Activated CD8-positive, alpha-beta memory T cell treated with anti-CD3 and anti-CD28 coated beads for 24 hours (primary cell): ENCODE measurements around the gene SLC25A12.
"Not testable (repeated sequence)": the region's sequence is repeated elsewhere in the genome, so short reads cannot be mapped to it uniquely, and the experiment has no call there.

ENCODE experiments used
- DNase-seq: peaks from one replicate; pipeline ENCODE4 v3.0.0-alpha.2; 2020

SLC25A12 gene

DNA sequence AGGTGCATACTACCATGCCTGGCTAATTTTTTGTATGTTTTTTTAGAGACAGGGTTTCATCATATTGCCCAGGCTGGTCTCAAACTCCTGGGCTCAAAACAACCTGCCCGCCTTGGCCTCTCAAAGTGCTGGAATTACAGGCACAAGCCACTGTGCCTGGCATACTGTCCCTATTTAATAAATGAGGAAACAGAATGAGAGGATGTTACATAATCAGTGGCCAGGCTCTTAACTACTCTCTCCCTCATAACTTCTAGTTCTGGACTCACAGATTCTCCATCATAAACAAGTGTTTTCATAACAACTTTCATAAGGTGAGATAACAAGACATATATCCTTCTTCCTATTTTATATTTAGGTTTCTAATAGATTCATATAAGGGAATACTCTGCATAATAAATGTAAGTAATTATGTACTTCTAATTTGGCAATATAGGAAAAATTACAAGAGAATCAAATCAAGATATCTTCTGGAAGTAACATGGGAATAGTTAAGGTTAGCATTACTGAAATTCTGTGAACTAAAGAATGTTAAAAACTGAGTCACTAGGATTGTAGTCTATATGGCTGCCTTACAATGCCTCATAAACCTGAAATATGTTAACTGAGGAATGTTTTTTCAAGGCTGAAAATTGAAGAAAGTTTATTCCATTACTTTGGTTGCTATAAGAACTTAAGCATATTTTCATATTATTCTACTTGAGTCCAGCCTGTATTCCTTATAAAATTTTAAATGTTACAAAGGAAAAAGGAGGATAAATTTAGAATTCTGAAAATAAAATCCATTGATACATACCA, 71.3 kb downstream of the SLC25A12 start:
- no peak for DNase-seq

DNA sequence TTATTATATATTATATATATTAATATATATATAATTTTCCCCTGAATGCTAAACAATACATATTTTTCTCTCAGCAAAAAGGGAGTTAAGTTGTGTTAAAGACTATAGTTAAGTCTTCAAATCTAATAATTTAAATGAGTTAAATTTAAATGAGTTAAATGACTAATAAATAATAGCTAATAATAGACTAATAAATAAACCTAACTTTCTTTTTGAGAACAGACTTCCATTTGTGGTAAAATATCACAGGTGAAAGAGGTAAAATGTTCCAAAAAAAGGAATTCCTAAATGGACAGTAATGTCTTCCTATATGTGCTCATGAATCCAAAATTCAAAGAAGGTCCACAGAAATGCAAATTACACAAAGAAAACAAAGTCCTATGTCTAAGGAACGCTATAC, 74.6 kb downstream of the SLC25A12 start:
- DNase-seq, result no peak

DNA sequence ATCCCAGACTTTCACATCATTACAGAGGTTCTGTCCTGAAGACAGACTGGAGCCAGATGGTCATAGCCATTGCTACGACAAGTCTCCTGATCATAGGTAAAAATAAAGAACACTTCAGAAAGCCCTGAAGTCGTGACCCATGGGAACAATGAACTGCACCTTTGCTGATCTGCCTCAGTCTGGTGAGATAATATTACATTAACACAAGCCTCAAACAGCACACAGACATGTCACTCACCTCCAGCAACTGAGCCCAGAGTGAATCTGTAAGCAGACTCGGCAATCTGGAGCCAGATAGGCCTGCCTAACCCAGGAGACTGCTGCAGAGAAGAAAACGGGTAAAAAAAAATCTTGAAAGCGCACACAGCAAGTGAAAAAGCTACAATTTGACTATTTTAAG, 79.2 kb downstream of the SLC25A12 start:
- DNase-seq, result no peak

DNA sequence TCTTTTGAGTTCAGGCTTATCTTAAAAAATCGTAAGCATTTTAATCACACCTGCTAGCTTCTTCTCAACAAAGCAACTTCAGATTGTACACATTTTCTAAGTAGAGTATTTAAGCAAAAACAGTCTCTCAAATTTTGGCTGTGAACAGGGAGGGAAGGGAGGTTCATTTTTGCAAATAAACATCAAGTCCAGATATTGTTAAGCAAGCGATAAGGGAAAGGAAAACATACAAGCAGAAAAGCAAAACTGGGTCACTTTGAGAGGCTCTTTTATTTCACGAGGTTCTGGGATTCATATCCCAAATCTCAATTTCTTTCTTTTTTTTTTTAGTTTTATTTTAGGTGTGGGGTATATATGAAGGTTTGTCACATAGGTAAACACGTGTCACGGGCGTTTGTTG, 79.9 kb downstream of the SLC25A12 start:
- DNase-seq, result no peak

DNA sequence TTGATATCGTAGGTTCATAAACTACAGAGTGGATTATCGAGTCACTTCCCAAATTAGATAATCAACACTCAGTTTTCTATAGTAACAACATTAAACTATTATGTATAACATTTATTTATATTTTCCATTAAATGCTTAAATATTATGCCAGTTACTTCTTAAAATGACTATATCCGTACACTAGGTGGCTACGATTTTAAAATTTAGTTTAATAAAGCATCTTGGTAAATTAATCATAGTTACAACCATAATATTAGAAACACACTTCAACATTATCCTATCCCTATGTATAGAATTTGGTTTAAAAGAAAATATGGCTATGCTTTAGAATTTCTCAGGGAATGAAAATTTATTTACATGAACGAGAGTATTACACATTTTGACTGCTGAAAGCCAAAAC, 80.3 kb downstream of the SLC25A12 start:
- no peak for DNase-seq

DNA sequence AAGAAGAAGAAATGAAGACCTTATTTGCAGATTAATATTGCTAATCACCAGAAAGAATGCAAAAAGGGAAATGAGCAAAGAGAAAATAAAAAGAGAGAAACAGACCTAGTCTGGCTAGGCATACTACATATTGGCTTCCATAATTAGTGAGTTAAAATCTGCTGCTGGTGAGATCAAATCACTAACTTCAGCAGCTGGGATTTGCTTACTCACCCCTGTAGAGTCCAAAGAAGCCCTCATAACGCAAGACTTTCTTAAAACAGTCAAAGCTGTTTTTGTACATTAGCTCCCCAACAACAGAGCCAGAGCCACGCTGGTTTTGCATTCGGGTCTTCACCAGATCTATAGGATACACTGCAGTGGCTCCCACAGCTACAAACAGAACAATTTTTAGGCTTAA, 80.9 kb downstream of the SLC25A12 start:
- no peak for DNase-seq

DNA sequence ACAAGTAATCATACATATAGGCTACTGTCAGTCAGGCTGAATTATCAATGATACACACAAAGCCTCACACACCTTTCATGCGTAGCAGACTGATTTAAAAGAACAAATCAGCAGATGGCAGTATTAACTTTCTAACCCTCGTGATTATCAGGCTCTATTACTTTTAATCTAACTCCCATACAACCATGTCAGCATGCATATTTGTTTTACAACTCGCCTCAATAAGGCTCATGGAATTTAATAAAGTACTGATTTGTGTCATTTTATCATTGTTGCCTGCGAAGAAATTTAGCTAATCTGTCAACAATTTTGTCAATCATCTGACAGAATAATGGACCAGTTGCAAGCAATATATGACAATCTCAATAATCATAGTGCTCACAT, 82.8 kb downstream of the SLC25A12 start:
- DNase-seq, result no peak

DNA sequence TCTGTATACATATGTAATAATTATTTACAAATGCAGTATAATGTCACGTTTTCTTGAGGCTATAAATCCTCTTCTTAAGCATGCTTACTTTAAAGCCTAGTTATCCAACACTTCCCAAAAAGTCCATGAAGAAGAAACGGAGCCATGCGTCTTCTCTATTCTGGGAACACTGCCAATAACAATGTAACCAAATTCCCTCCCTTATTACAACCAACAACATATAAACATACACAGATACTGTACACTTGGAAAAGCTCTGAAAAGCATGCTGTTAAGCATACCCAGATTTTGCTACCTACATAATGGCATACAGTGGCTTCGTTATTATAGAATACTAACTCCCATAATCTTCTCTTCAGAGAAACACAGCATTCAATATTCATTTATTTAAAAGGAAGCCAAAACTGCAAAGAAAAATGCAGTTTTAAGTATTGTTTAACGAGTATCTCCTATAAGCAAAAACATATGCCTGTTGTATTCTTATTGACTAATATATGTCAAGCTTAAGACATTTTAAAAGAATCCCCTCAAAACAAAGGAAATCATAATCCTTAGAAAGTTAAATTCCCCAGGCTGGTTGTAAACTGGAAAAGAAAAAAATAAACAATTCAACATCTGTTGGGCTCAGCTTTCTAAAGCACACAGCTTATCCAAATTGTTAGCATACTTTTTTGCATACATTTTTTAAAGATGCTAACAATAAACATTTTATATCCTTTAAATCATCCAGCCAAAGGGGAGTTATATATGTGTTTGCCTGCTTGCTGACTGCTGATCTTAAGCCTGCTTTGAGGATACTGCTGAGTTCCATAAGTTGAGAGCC, 83.4 kb downstream of the SLC25A12 start:
- no peak for DNase-seq

DNA sequence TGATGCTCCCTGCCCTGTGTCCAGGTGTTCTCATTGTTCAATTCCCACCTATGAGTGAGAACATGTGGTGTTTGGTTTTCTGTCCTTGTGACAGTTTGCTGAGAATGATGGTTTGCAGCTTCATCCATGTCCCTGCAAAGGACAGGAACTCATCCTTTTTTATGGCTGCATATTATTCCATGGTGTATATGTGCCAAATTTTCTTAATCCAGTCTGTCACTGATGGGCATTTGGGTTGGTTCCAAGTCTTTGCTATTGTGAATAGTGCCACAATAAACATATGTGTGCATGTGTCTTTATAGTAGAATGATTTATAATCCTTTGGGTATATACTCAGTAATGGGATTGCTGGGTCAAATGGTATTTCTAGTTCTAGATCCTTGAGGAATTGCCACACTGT, 85.2 kb downstream of the SLC25A12 start:
- DNase-seq, result not testable (repeated sequence)

DNA sequence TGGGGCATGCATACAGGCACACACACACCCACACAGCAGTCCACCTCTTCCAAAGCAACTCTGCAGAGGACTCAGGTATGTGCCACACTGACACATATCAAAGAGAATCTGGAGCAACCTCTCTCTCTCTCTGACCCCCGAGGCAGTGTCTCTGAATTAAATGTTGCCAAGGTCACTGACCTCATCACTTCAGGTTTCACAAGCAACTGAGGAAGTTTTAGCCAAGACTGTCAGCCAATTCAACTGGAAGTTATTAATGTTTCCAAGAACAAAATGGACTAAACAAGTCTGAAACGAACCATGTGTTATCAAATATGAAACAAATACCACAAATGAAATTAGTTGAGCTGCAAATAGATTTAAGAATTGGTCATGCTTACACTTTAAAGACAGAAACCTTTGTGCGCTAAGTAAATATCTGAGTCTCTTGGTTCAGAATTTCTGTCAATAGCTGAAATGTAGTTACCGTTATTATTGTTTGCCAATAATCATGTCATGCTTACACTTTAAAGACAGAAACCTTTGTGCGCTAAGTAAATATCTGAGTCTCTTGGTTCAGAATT, 86.1 kb downstream of the SLC25A12 start:
- no peak for DNase-seq

DNA sequence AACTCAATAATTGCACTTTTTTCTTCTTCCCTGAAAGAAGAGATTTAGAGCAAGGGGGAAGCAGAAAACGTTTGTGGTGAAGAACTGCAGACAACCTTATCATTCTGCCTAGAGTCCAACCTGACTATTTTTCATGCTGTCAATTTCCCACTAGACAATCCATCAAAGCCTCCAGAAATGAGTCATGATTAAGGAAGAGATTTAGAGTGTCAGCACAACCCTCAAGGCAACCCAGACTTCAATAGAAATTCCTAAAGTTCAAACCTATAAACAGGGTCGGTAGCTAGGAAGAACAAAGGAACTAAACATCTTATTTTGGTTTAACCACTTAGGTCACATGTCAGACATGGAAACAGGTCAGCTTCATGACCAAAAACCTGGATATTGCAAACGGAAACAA, 86.9 kb downstream of the SLC25A12 start:
- DNase-seq, result no peak

DNA sequence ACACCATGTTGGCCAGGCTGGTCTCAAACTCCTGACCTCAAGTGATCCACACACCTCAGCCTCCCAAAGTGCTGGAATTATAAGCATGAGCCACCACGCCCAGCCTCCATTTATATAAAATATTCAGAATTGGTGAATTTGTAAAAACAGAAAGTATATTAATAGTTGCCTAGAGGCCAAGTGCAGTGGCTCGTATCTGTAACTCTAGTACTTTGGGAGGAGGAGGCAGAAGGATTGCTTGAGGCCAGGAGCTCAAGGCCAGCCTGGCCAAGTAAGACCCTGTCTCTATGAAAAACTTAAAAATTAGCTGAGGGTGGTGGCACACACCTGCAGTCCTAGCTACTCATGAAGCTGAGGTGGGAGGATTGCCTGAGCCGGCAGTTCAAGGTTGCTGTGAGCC, 89.6 kb downstream of the SLC25A12 start:
- DNase-seq, result no peak

DNA sequence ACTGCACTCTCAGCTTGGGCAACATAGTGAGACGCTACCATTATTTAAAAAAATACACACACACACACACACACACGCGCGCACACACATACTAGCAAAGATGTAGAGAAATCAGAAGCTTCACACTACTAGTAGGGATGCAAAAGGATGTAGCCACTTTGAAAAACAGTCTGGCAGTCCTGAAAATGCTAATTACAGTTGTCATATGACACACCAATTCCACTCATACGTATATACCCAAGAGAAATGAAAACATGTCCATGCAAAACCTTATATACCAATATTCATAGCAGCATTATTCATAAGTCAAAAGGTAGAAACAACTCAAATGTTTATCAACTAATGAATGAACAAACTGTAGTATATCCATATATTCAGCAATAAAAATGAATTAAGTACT, 90.3 kb downstream of the SLC25A12 start:
- no peak for DNase-seq

DNA sequence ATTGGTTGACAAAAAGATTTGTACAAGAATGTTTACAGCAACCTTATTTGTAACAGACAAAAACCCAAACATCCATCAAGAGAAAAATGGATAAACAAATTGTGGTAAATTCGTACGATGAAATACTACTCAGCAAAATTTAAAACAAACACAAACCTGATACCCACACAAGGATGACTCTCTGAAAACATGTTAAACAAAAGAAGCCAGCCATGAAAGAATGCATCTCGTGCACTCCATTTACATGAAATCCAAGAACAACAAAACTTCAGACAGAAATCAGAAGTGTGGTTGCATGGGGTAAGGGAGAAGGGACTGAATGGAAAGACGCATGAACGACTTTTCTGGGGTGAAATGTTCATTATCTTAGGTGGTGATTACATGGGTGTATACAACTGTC, 93.4 kb downstream of the SLC25A12 start:
- no peak for DNase-seq

DNA sequence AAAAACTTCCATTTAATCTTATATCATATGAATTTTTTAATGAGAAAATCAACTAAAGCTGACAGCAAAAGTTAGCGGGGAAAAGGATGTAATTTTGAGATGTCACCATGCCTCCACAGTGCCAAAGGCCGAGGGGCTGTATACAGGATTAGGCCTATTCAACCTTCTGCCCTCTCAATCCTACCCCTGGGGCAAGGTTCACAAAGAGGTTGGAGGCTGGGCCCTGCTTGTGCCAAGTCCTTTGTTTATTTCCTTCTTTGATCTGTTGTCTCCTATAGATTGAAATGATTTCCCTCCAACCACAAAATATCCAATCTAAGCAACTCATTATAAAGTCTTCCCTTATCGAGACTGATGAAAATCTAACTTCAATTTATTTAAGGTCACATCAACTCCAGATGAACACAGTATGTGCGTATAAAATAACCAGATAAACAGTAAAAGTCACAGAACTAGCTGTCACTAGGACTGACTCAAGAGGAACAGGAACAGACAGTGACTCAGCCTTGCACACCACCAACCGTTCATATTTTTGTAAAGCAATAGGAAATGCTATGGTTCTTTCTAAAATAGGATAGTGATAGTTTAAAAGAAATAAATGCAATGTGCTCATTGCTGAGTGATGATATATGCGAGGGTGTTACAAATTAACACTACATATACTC, 95.8 kb downstream of the SLC25A12 start:
- no peak for DNase-seq

DNA sequence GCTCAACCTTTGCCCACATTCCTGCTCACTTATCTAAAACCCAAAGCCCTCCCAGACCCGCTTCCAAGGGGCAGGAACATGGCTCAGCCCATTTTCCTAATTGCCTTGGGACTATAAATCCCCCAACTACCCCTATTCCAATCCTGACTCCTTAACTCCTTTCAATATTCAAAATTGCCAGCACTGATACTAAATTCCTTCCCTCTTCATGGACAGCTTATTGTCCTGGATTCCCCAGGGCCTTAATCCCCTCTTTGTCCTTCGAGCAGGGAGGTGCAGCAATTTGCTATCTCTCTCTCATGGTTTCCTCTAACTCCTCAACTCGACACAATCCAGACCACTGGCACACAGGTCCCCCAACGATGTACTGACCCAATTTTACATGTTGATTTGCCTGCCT, 99.1 kb downstream of the SLC25A12 start:
- DNase-seq, result no peak

DNA sequence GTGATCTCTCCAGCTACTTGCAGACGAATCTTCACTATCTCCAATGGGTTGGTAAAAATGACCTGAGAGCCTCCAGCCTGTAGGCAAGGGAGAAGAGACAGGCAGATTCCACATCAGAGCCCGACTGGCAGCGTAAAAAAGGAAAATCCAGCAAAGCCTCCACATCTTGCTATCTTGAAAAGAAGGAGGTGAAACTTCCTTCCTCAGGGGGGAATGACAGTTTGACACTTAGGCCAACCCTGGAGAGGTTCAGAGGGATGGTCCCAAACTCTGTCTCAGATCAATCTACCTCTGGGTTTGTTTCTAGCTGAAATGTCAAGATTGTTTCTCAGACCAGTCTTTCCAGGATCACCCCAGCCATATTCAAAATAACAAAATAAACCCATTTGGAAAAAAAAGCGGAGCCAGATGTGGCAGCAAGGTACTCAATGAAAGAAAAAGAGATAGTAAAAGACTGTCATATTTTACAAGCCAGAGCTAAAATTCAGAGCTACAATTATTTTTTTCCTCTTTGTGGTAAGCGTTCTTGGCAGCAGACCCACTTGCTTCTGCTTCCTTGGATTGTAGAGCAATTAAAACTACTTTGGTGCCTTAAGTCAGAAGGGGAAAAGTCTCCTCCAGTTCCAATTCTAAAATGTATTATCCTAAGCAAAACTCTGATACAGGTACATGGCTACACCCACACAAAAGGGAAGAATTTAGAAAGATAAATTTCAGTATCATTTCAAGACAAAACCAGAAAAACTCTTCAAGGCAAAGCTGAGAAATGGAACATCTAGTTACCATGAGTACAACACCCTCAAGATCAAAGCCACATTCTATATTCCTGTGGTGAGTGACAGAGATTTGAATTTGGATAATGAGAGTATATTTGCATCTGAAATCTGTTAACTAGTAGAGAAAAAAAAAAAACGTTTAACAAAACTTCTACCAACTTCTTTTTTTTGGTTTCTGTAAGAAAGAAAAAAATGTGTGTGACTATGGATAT, 100.1 kb downstream of the SLC25A12 start:
- DNase-seq, result no peak

DNA sequence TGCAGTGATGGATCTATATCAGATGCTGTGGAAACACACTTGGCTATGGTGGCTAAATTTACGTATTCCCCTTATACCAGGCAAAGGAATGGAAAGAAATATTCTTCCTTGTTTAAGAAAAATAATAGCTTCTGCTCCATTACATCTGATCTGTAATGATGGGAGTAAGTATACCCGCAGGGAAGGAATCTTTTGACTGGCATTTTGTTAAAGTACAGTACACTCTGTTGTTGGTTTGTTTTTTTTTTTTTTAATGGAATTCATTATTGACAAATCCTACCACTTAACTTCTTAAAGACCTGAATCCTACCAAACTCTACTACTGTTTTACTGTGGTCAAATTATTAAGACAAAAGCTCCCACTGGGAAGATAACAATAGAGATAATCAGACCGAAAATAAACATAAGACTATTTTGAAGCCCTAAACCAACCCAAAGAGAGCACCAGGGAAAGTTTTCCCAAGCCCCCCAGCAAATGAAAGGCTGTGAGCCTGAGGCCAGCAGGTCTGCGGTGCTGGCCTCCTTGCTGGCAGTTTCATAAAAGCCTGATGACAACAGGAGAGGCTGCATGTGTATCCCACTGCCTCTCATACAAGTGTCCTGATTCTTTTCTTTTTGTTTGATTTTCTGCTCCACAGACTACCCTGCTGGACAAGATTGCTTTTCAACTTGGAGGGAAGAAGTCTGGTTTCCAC, 101.0 kb downstream of the SLC25A12 start:
- DNase-seq, result no peak

DNA sequence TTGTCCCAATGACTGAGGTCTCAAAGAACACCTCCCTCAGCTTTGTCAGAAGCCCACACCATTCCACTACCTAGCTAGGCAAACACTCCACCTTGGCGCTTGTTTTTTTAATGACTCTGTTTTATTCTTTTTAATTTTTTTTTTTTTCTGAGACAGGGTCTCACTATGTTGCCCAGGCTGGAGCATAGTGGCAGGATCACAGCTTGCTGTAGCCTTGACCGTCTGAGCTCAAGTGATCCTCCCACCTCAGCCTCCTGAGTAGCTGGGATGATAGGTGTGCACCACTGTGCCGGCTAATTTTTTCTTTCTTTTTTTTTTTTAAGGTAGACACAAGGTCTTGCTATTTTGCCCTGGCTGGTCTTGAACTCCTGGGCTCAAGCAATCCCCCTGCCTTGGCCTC, 101.9 kb downstream of the SLC25A12 start:
- no peak for DNase-seq

DNA sequence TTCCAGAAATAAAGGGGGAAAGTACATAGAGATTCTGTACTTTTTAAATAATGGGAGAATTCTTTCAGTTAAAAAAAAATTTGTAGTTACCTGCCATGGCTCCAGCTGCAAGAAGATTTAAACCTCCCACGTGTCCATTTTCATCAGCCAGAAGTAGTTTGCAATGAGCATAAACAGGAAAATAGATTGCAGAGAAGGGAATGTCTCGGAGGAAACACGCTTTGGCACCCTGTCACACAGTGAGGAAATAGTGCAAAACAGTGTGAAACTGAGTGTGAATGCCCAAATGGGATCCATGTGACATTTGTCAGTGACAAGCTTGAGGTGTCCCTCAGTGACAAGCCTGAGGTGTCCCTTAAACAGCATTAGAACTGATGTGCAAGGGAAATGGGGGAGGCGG, 102.7 kb downstream of the SLC25A12 start:
- no peak for DNase-seq

DNA sequence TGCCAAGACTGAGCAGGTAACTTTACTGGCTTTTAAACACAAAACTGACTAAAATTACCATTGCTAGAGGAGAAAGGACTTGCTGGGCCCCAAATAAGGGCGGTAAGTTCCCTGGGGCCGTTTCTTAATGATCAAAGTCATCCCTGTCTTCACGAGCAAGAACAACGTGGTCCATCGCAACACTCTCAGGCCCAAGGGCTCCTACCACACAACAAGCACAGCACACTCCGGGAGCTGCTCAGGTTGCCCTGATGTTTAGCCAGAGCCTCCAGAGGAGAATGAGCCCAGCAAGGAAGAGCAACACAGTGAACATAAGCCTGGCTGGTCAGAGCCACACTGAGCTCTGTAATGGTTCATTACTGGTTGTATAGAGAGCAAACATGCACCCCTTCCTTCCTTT, 104.1 kb downstream of the SLC25A12 start:
- DNase-seq, result no peak
